OCI-LY1 (cell line): ENCODE results near the gene SLC7A6OS.

Source experiments
- EZH2 ChIP-seq: fragments of 200-600 bp; sonication (generic), shearing (Covaris generic); IDR thresholded peaks from 2 replicates; pipeline ENCODE4 v1.8.0; 2017; ENCODE audit warnings: borderline replicate concordance, mixed run types, mild to moderate bottlenecking, antibody characterized with exemption, low read length, moderate library complexity, mixed read lengths
- TF ChIP-seq, protein P1 (sequence below): fragments of 200-600 bp; sonication (generic), shearing (Covaris generic); IDR thresholded peaks from 2 replicates; pipeline ENCODE4 v1.5.1; 2017; ENCODE audit warnings: mild to moderate bottlenecking, antibody characterized with exemption, low read length, moderate library complexity, mixed read lengths

- no peak for TF ChIP-seq EZH2
- TF ChIP-seq, protein P1, sequence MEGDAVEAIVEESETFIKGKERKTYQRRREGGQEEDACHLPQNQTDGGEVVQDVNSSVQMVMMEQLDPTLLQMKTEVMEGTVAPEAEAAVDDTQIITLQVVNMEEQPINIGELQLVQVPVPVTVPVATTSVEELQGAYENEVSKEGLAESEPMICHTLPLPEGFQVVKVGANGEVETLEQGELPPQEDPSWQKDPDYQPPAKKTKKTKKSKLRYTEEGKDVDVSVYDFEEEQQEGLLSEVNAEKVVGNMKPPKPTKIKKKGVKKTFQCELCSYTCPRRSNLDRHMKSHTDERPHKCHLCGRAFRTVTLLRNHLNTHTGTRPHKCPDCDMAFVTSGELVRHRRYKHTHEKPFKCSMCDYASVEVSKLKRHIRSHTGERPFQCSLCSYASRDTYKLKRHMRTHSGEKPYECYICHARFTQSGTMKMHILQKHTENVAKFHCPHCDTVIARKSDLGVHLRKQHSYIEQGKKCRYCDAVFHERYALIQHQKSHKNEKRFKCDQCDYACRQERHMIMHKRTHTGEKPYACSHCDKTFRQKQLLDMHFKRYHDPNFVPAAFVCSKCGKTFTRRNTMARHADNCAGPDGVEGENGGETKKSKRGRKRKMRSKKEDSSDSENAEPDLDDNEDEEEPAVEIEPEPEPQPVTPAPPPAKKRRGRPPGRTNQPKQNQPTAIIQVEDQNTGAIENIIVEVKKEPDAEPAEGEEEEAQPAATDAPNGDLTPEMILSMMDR = no peak
Observed at GRCh38 chr16:68298907-68299561, 11.7 kb downstream of the SLC7A6OS start.
